Omental fat pad (tissue), 4 donors: ENCODE results near the gene UTS2. TPM values are rescaled to one million over a fixed set of nuclear protein-coding genes. Genes with fewer than 3 reads are reported as not detected.

Experiments used
- total RNA-seq, 4 donors: library from RNA; depleted of rRNA; stranded (reverse); fragments of >200 nt; gene quantifications; one replicate each; pipeline ENCODE4 v1.1.0, GENCODE V29; 2016

The UTS2 gene
- total RNA-seq, 4 donors from 2014 or later = 0.65 TPM; not detected in 3

Other genes with a start within 250 kb of the UTS2 start
- gene VAMP3, start 81.8 kb downstream of the UTS2 start, total RNA-seq = 100 to 1,000 TPM; 107 to 125 (median 115) TPM
- gene PER3, start 68.8 kb downstream of the UTS2 start, total RNA-seq = 10 to 100 TPM in 3 of 4 donors, 1 to 10 TPM in 1; 8.6 to 13.9 (median 12.2) TPM
- gene TNFRSF9, start 87.8 kb upstream of the UTS2 start, total RNA-seq = 1 to 10 TPM in 1 of 4 donors, under 1 TPM in 3; 0.44 to 1.1 (median 0.63) TPM
- 100 to 1,000 TPM; 151 to 260 (median 216) TPM for gene PARK7, start 108.6 kb upstream of the UTS2 start, total RNA-seq
- 100 to 1,000 TPM; 108 to 313 (median 204) TPM for gene ERRFI1, start 173.2 kb upstream of the UTS2 start, total RNA-seq